WTC11 (cell line): ENCODE measurements around the gene LRRC18. TPM values are rescaled to one million over a fixed set of nuclear protein-coding genes. Genes with fewer than 3 reads are reported as not detected.

ENCODE experiments used
- ATAC-seq: fragments of 200-7000 bp; cut with Tn5 transposase; 2 replicates; pipeline ENCODE4 v1.10.0; 2021; ENCODE audit warnings: mild to moderate bottlenecking, moderate library complexity
- CTCF ChIA-PET: fragments of 300-600 bp; sonication (Branson Sonifier 250); formaldehyde crosslinking; loops from one replicate; lab custom pipeline; 2021; ENCODE audit warnings: antibody characterized with exemption; lab: Charles Lee
- POLR2A ChIA-PET: fragments of 350-600 bp; sonication (Branson Sonifier 250); formaldehyde crosslinking; loops from one replicate; lab custom pipeline; 2021; ENCODE audit warnings: antibody characterized with exemption; lab: Charles Lee
- DNase-seq: peaks from one replicate; pipeline ENCODE4 v3.0.0; 2021; ENCODE audit warnings: low spot score
- H3K27ac Mint-ChIP-seq: 2 replicates; pipeline ENCODE4 v1.8.0; 2021; ENCODE audit warnings: mixed read lengths
- H3K27me3 Mint-ChIP-seq: 2 replicates; pipeline ENCODE4 v1.8.0; 2021; ENCODE audit warnings: low read depth, mild to moderate bottlenecking, moderate library complexity, mixed read lengths
- H3K36me3 Mint-ChIP-seq: 2 replicates; pipeline ENCODE4 v1.8.0; 2021; ENCODE audit warnings: mixed read lengths
- H3K4me1 Mint-ChIP-seq: 2 replicates; pipeline ENCODE4 v1.8.0; 2022; ENCODE audit warnings: mixed read lengths
- H3K4me3 Mint-ChIP-seq: 2 replicates; pipeline ENCODE4 v1.8.0; 2021; ENCODE audit warnings: mild to moderate bottlenecking, moderate library complexity, mixed read lengths
- H3K9me3 Mint-ChIP-seq: 2 replicates; pipeline ENCODE4 v1.8.0; 2021; ENCODE audit warnings: mixed read lengths
- AR ChIP-seq: fragments of 250-450 bp; sonication (Bioruptor Pico); IDR thresholded peaks from 2 replicates; pipeline ENCODE4 v1.9.0; 2021; ENCODE audit warnings: mild to moderate bottlenecking
- ATF3 ChIP-seq: sonication (generic); formaldehyde crosslinking; conservative IDR thresholded peaks from 2 replicates; pipeline ENCODE4 v1.8.1; 2022; ENCODE audit warnings: mild to moderate bottlenecking, missing genetic modification reagents
- E2F4 ChIP-seq: sonication (generic); formaldehyde crosslinking; IDR thresholded peaks from 2 replicates; pipeline ENCODE4 v1.8.1; 2022; ENCODE audit warnings: low read depth, mild to moderate bottlenecking, moderate library complexity, missing genetic modification reagents, borderline replicate concordance
- GRHL2 ChIP-seq: fragments of 250-450 bp; sonication (Bioruptor Pico); IDR thresholded peaks from 2 replicates; pipeline ENCODE4 v1.8.0; 2022; ENCODE audit warnings: mild to moderate bottlenecking, moderate library complexity; ENCODE audit not compliant: insufficient replicate concordance, severe bottlenecking
- GTF2I ChIP-seq: fragments of 250-450 bp; sonication (Bioruptor Pico); conservative IDR thresholded peaks from 2 replicates; pipeline ENCODE4 v1.4.0; 2021; ENCODE audit warnings: mild to moderate bottlenecking
- IRF1 ChIP-seq: sonication (generic); formaldehyde crosslinking; IDR thresholded peaks from 2 replicates; pipeline ENCODE4 v1.8.0; 2023; ENCODE audit warnings: missing genetic modification reagents
- JUN ChIP-seq: sonication (generic); formaldehyde crosslinking; IDR thresholded peaks from 2 replicates; pipeline ENCODE4 v1.8.0; 2023; ENCODE audit warnings: mild to moderate bottlenecking, missing genetic modification reagents
- MAX ChIP-seq: sonication (generic); formaldehyde crosslinking; IDR thresholded peaks from 2 replicates; pipeline ENCODE4 v1.8.0; 2022; ENCODE audit warnings: mild to moderate bottlenecking, missing genetic modification reagents
- NFATC4 ChIP-seq: fragments of 250-450 bp; sonication (Bioruptor Pico); IDR thresholded peaks from 2 replicates; pipeline ENCODE4 v1.9.0; 2021; ENCODE audit warnings: mild to moderate bottlenecking
- NFYB ChIP-seq: sonication (generic); formaldehyde crosslinking; conservative IDR thresholded peaks from 2 replicates; pipeline ENCODE4 v1.8.0; 2022; ENCODE audit warnings: low read depth, missing genetic modification reagents
- PRDM15 ChIP-seq: sonication (generic); formaldehyde crosslinking; IDR thresholded peaks from 2 replicates; pipeline ENCODE4 v1.8.0; 2022; ENCODE audit warnings: missing genetic modification reagents
- RORB ChIP-seq: fragments of 250-450 bp; sonication (Bioruptor Pico); IDR thresholded peaks from 2 replicates; pipeline ENCODE4 v1.9.0; 2021; ENCODE audit warnings: mild to moderate bottlenecking
- ZMAT4 ChIP-seq: fragments of 250-450 bp; sonication (Bioruptor Pico); IDR thresholded peaks from 2 replicates; pipeline ENCODE4 v1.9.0; 2021; ENCODE audit warnings: mild to moderate bottlenecking
- ZNF138 ChIP-seq: sonication (generic); formaldehyde crosslinking; conservative IDR thresholded peaks from 2 replicates; pipeline ENCODE4 v1.8.1; 2022; ENCODE audit warnings: mild to moderate bottlenecking, moderate library complexity, missing genetic modification reagents
- ZNF317 ChIP-seq: sonication (generic); formaldehyde crosslinking; IDR thresholded peaks from 2 replicates; pipeline ENCODE4 v1.8.1; 2023; ENCODE audit warnings: low read depth, mild to moderate bottlenecking, moderate library complexity, missing genetic modification reagents, borderline replicate concordance
- ZNF671 ChIP-seq: fragments of 250-450 bp; sonication (Bioruptor Pico); IDR thresholded peaks from 2 replicates; pipeline ENCODE4 v1.8.0; 2021; ENCODE audit warnings: mild to moderate bottlenecking
- total RNA-seq: library from RNA; stranded (reverse); gene quantifications from 3 replicates; pipeline ENCODE4 v1.2.3, GENCODE V29; 2021

LRRC18 gene
- total RNA-seq, 1 experiment from 2014 or later = not detected

- TF ChIP-seq PRDM15 (CRISPR knock-in tag) (no peak), ZNF138 (CRISPR knock-in tag) (no peak)
- TF ChIP-seq, all 79 proteins: peak for 0
These were observed 39.9 kb downstream of the LRRC18 start (continued) for GRCh38 chr10:48899781-48900180.

GRCh38 chr10:48898426-48898825 lies 41.2 kb downstream of the LRRC18 start:
- Mint-ChIP-seq H3K36me3 (no peaks in the 10 kb centered on the region), H3K27me3 (no peaks in the 10 kb centered on the region), H3K9me3 (no peaks in the 10 kb centered on the region), H3K4me1 (no peaks in the 10 kb centered on the region), H3K27ac (no peak overlapping the region), H3K4me3 (no peak overlapping the region)
- TF ChIP-seq JUN (CRISPR knock-in tag) (no peak), ZMAT4 (CRISPR knock-in tag) (no peak), MAX (no peak), RORB (CRISPR knock-in tag) (no peak), GRHL2 (CRISPR knock-in tag) (no peak), E2F4 (no peak), NFATC4 (no peak), ZNF671 (no peak), ZNF317 (CRISPR knock-in tag) (no peak), ATF3 (CRISPR knock-in tag) (no peak)
- CTCF ChIA-PET = interaction anchor here (0.7 to 0.8 kb wide), 2 partner anchors 34 to 240 kb away, joined by 3 read pairs; no protein-coding TSS in a partner anchor
- no peak for ATAC-seq
- POLR2A ChIA-PET = no interaction called here
- no peak for DNase-seq

- POLR2A ChIA-PET = no interaction called here
- DNase-seq (no peak), ATAC-seq (no peak)
- CTCF ChIA-PET = no interaction called here
- Mint-ChIP-seq H3K27ac (no peak overlapping the region), H3K4me1 (no peaks in the 10 kb centered on the region), H3K4me3 (no peak overlapping the region), H3K9me3 (no peaks in the 10 kb centered on the region), H3K36me3 (no peaks in the 10 kb centered on the region), H3K27me3 (no peaks in the 10 kb centered on the region)
- no peak for TF ChIP-seq PRDM15 (CRISPR knock-in tag)
- no peak for TF ChIP-seq JUN (CRISPR knock-in tag)
- TF ChIP-seq NFYB = no peak
- no peak for TF ChIP-seq RORB (CRISPR knock-in tag)
- no peak for TF ChIP-seq GTF2I (CRISPR knock-in tag)
- TF ChIP-seq ATF3 (CRISPR knock-in tag) = no peak
- TF ChIP-seq IRF1 = no peak
- no peak for TF ChIP-seq AR
These were observed 42.2 kb downstream of the LRRC18 start for GRCh38 chr10:48897441-48897790.
